ENCODE results near the gene DAPK1. TPM values are rescaled to one million over a fixed set of nuclear protein-coding genes. Genes with fewer than 3 reads are reported as not detected.

DAPK1 gene
- total RNA-seq, 1 donor from 2014 or later = 24.6 TPM

GRCh38 chr9:87629104-87629503, 131.4 kb downstream of the DAPK1 start:
- Histone ChIP-seq H3K27ac (no peak overlapping the region), H3K4me1 (no peaks in the 10 kb centered on the region), H3K27me3 (no peaks in the 10 kb centered on the region), H3K4me3 (no peak overlapping the region), H3K9me3 (no peaks in the 10 kb centered on the region), H3K36me3 (no peaks in the 10 kb centered on the region)
- intact Hi-C loops (cut with DNase I) = no loop called here
- no peak for DNase-seq (ENCODE audit: extremely low spot score in 2 of 2)
- TF ChIP-seq POLR2A (IDR thresholded peaks at IDR 0.05) (no peak), POLR2AphosphoS5 (IDR thresholded peaks at IDR 0.05; ENCODE audit: insufficient read depth in 1 of 2, low read depth in 1 of 2) (no peak), CTCF (IDR thresholded peaks at IDR 0.05) (no peak)

- intact Hi-C loops (cut with DNase I) = no loop called here
- H3K27ac ChIP-seq = no peak overlapping the region
- no peaks in the 10 kb centered on the region for H3K27me3 ChIP-seq
- H3K9me3 ChIP-seq = no peaks in the 10 kb centered on the region
- no peak for DNase-seq (ENCODE audit: extremely low spot score in 2 of 2)
- H3K4me1 ChIP-seq = no peaks in the 10 kb centered on the region
- TF ChIP-seq CTCF (IDR thresholded peaks at IDR 0.05) (no peak), POLR2AphosphoS5 (IDR thresholded peaks at IDR 0.05; ENCODE audit: insufficient read depth in 1 of 2, low read depth in 1 of 2) (no peak)
- no peak overlapping the region for H3K4me3 ChIP-seq
- H3K36me3 ChIP-seq = no peaks in the 10 kb centered on the region
These were observed 132.6 kb downstream of the DAPK1 start for GRCh38 chr9:87630266-87630665.

DNA sequence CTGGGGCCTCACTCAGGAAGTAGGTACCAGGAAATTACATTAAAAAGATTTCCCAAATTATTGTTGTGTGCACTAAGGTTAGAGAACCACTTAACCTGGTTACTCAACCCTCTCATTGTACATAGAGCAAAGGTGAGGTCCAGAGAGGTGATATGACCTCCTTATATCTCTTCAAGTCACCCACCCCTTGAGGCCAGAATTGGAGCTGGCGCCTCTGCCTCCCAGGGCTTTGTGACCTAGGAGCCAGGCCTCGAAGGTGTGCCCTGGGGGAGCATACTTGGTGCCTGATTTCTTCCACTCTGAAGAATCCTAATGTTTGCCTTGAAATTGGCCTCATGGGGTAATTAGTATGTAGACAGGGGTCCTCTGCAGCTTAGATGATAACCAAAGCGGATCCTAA, 133.2 kb downstream of the DAPK1 start:
- no peak for TF ChIP-seq CTCF (IDR thresholded peaks at IDR 0.05)
- no peak for TF ChIP-seq POLR2AphosphoS5 (IDR thresholded peaks at IDR 0.05; ENCODE audit: insufficient read depth in 1 of 2, low read depth in 1 of 2)
- TF ChIP-seq POLR2A (IDR thresholded peaks at IDR 0.05) = no peak
- no peaks in the 10 kb centered on the region for H3K27me3 ChIP-seq
- H3K36me3 ChIP-seq = no peaks in the 10 kb centered on the region
- DNase-seq (ENCODE audit: extremely low spot score in 2 of 2) = no peak
- no peaks in the 10 kb centered on the region for H3K9me3 ChIP-seq
- no peak overlapping the region for H3K4me3 ChIP-seq
- no peak overlapping the region for H3K27ac ChIP-seq
- no peaks in the 10 kb centered on the region for H3K4me1 ChIP-seq
- intact Hi-C loops (cut with DNase I) = no loop called here

DNA sequence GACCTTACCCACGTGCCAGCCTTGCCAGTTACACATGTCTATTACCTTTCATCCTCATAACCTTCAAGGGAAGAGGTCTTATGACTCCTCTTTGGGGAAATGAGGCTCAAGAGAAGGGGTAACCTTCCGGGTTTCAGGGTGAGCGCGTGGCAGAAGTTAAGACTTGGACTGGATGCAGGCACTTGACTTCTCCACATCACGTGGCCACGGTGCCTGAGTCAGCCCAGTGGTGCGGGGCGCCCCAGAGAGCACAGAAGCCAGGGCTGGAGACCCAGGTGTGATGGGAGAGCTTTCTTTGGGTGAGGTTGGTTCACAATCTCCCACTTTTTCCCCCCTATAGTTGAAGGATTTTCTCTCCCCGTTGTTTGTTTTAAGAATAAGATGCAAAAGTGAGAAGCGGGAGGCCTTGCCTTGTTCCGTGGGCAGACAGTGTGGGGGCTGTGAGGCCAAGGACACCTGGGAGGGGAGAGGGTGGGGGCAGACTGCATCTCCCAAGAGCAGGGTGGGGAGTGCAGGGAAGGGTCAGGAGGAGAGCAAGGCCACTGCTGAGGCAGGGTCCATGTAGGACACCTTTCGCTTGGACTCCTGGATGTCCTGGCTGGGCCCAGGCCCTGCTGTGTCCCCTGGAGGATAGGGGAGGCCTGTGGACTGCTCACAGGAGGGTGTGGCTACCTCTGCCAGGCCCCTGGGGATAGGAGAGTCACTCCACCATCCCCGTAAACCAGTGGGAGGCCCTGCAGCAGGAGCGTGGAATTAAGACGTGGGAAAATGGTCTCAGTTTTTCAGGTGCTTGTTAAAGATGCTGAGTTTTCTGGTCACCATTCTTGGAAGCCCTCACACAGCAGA, 138.2 kb downstream of the DAPK1 start:
- no peak overlapping the region for H3K4me3 ChIP-seq
- no peak for TF ChIP-seq CTCF (IDR thresholded peaks at IDR 0.05)
- TF ChIP-seq POLR2A (IDR thresholded peaks at IDR 0.05) = no peak
- TF ChIP-seq POLR2AphosphoS5 (IDR thresholded peaks at IDR 0.05; ENCODE audit: insufficient read depth in 1 of 2, low read depth in 1 of 2) = no peak
- H3K27me3 ChIP-seq = no peaks in the 10 kb centered on the region
- H3K9me3 ChIP-seq = no peaks in the 10 kb centered on the region
- no peak overlapping the region for H3K27ac ChIP-seq
- no peak for DNase-seq (ENCODE audit: extremely low spot score in 2 of 2)
- no peaks in the 10 kb centered on the region for H3K36me3 ChIP-seq
- intact Hi-C loops (cut with DNase I) = no loop called here
- H3K4me1 ChIP-seq = peaks cover 11% of the 10 kb centered on the region

DNA sequence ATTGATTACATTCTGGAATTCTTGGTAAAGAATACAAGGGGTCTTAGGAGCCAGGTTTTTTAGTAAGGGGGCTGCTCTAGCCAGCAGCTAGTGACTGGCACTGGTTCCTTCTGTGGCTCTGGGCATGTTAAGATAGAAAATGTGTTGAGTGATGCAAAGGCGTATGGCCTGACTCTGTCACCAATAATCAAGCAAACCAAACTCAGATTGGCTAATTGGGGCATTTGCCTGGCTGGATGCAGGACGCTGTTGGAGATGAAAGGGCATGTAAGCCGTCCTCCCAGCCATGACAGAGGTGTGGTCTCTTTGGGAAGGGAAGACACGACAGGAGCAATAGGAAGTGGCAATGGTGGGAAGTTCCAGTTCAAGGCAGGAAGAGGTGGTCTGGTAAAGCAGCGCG, 140.6 kb downstream of the DAPK1 start:
- no peak for TF ChIP-seq CTCF (IDR thresholded peaks at IDR 0.05)
- no peak for TF ChIP-seq POLR2A (IDR thresholded peaks at IDR 0.05)
- TF ChIP-seq POLR2AphosphoS5 (IDR thresholded peaks at IDR 0.05; ENCODE audit: insufficient read depth in 1 of 2, low read depth in 1 of 2) = no peak
- peaks cover 11% of the 10 kb centered on the region for H3K4me1 ChIP-seq
- H3K9me3 ChIP-seq = no peaks in the 10 kb centered on the region
- no peaks in the 10 kb centered on the region for H3K27me3 ChIP-seq
- no peaks in the 10 kb centered on the region for H3K36me3 ChIP-seq
- intact Hi-C loops (cut with DNase I) = no loop called here
- H3K27ac ChIP-seq = no peak overlapping the region
- no peak overlapping the region for H3K4me3 ChIP-seq
- DNase-seq (ENCODE audit: extremely low spot score in 2 of 2) = peak in 1 of 2 donors; percentile 34

Measured in vagina (tissue), 2 donors.